Esophagus muscularis mucosa (tissue), 4 donors: ENCODE measurements around the gene EID2. TPM values are rescaled to one million over a fixed set of nuclear protein-coding genes. Genes with fewer than 3 reads are reported as not detected.

ENCODE experiments used
- DNase-seq: peaks from one replicate; pipeline ENCODE4 v3.0.0-alpha.2; 2017; ENCODE audit errors: extremely low spot score
- H3K27ac ChIP-seq, 4 donors: fragments of 200-600 bp; sonication (generic); replicated peaks in 1 of 4; 1 replicate in 3 of 4; 2 replicates in 1 of 4; pipeline ENCODE4 v1.5.1; 2016 to 2019; ENCODE audit warnings: mild to moderate bottlenecking in 1 of 4
- H3K27me3 ChIP-seq, 4 donors: fragments of 200-600 bp; sonication (generic); one replicate each; pipeline versions ENCODE4 v1.5.1 to v1.6.0; 2016 to 2019
- H3K36me3 ChIP-seq, 4 donors: fragments of 200-600 bp; sonication (generic); one replicate each; pipeline ENCODE4 v1.5.1; 2016 to 2019
- H3K4me1 ChIP-seq, 4 donors: fragments of 200-600 bp; sonication (generic); one replicate each; pipeline ENCODE4 v1.5.1; 2016 to 2019
- H3K4me3 ChIP-seq, 4 donors: fragments of 200-600 bp; sonication (generic); 1 replicate in 2 of 4; 2 replicates in 2 of 4; pipeline ENCODE4 v1.5.1; 2016 to 2019; ENCODE audit warnings: mild to moderate bottlenecking in 4 of 4, moderate library complexity in 1 of 4
- H3K9me3 ChIP-seq, 4 donors: fragments of 200-600 bp; sonication (generic); 1 replicate in 3 of 4; 2 replicates in 1 of 4; pipeline ENCODE4 v1.5.1; 2016 to 2019
- EP300 ChIP-seq: sonication (generic); formaldehyde crosslinking; IDR thresholded peaks from one replicate; pipeline ENCODE4 v1.6.1; 2017; ENCODE audit warnings: antibody characterized with exemption
- POLR2A ChIP-seq: fragments of 450-650 bp; IDR thresholded peaks from one replicate; pipeline ENCODE4 v1.6.1; 2017; ENCODE audit warnings: antibody characterized with exemption, moderate library complexity, mild to moderate bottlenecking, low read depth
- POLR2AphosphoS5 ChIP-seq, 2 donors: sonication (generic); formaldehyde crosslinking; IDR thresholded peaks; one replicate each; pipeline ENCODE4 v1.6.1; 2017; ENCODE audit warnings: antibody characterized with exemption in 2 of 2
- WGBS: methylation state at CpG from one replicate; pipeline ENCODE4 v1.1.5; 2018; 5-methylcytosine and 5-hydroxymethylcytosine counted together
- intact Hi-C: fragments of 100-400 bp; cut with DNase I; formaldehyde crosslinking; loops from one replicate; pipeline ENCODE4 v1.15.1; 2023
- total RNA-seq, 4 donors: library from RNA; depleted of rRNA; stranded (reverse); fragments of >200 nt; gene quantifications; one replicate each; pipeline versions ENCODE4 v1.1.0 to v1.2.1, GENCODE V29; 2016
- TF ChIP-seq, protein P1 (sequence below), 3 experiments: fragments of 200-600 bp in 2 of 3; fragments of 450-650 bp in 1 of 3; sonication (generic) in 2 of 3; IDR thresholded peaks; one replicate each; pipeline ENCODE4 v1.5.1; 2017 to 2019; ENCODE audit warnings: antibody characterized with exemption in 3 of 3, mild to moderate bottlenecking in 2 of 3, moderate library complexity in 1 of 3

Gene EID2
- total RNA-seq, 4 donors from 2014 or later, result 13.9 to 26.4 (median 18.9) TPM

DNA sequence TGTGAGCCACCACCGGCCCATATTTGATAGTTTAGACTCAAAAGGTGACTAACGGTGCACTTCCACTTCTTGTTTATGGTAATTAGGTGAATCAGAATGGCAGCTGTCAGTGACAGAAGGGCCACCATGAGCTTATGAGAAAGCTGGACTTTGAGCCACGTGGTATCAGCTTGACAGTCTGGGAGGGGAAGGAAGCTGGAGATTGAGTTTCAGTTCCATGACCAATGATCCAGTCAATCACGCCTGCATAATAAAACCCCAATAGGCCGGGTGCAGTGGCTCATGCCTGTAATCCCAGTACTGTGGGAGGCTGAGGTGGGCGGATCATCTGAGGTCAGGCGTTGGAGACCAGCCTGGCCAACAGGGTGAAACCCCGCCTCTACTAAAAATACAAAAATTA, 15.5 kb downstream of the EID2 start:
- intact Hi-C loops, result no loop called here
- no peak overlapping the region for H3K4me3 ChIP-seq
- no peaks in the 10 kb centered on the region for H3K4me1 ChIP-seq
- 79% methylated on average over 8 of the region's 8 CpGs for WGBS
- DNase-seq, result no peak
- peaks cover 0 to 16% (median 0%) of the 10 kb centered on the region in 4 donors for H3K36me3 ChIP-seq
- no peaks in the 10 kb centered on the region for H3K9me3 ChIP-seq
- TF ChIP-seq POLR2A (no peak), EP300 (no peak), POLR2AphosphoS5 (IDR thresholded peaks at IDR 0.05) (no peak)
- TF ChIP-seq, protein P1, sequence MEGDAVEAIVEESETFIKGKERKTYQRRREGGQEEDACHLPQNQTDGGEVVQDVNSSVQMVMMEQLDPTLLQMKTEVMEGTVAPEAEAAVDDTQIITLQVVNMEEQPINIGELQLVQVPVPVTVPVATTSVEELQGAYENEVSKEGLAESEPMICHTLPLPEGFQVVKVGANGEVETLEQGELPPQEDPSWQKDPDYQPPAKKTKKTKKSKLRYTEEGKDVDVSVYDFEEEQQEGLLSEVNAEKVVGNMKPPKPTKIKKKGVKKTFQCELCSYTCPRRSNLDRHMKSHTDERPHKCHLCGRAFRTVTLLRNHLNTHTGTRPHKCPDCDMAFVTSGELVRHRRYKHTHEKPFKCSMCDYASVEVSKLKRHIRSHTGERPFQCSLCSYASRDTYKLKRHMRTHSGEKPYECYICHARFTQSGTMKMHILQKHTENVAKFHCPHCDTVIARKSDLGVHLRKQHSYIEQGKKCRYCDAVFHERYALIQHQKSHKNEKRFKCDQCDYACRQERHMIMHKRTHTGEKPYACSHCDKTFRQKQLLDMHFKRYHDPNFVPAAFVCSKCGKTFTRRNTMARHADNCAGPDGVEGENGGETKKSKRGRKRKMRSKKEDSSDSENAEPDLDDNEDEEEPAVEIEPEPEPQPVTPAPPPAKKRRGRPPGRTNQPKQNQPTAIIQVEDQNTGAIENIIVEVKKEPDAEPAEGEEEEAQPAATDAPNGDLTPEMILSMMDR (IDR thresholded peaks at IDR 0.05), result no peak
- no peak overlapping the region for H3K27ac ChIP-seq
- H3K27me3 ChIP-seq, result no peaks in the 10 kb centered on the region

DNA sequence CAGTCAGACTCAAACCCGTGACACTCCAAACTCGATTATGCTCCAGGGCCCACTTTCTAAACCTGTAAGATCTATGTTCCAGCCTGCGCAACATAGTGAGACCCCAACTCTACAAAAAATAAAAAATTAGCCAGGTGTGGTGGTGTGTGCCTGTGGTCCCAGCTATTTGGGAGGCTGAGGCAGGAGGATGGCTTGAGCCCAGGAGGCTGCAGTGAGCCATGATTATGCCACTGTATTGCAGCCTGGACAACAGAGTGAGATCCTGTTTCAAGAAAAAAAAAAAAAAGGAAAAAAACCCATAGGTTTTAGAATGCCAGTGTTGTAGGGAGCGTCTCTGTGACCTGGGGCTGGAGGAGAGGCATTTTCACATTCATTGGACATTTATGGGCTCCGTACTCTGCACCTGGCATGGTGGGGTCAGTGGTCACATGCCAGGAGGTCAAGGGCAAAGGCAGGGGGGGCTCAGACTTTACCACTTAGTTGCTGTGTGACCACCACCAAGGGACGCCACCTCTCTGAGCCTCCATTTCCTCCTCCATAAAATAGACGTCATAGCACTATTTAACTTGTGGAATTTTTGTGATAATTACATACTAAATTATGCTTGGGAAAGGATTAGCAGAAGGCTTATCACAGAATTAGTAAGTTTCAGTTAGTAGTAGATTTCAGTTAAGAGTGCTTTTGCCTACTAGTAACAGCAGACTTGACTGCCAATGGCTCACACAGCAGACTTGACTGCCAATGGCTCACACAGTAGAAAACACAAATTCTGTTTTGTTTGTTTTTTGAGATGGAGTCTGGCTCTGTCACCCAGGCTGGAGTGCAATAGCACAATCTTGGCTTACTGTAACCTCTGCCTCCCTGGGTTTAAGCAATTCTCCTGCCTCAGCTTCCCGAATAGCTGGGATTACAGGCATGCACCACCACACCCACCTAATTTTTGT, 19.1 kb downstream of the EID2 start:
- TF ChIP-seq POLR2A (no peak), POLR2AphosphoS5 (IDR thresholded peaks at IDR 0.05) (no peak), EP300 (no peak)
- TF ChIP-seq, protein P1 (IDR thresholded peaks at IDR 0.05), result no peak
- Histone ChIP-seq H3K36me3 (peaks cover 0 to 8% (median 0%) of the 10 kb centered on the region in 4 donors), H3K27me3 (peaks cover 0 to 18% (median 5%) of the 10 kb centered on the region in 4 donors), H3K4me1 (peaks cover 0 to 5% (median 2%) of the 10 kb centered on the region in 4 donors), H3K4me3 (no peak overlapping the region), H3K9me3 (no peaks in the 10 kb centered on the region), H3K27ac (no peak overlapping the region)
- 87% methylated on average over 8 of the region's 8 CpGs for WGBS
- no peak for DNase-seq
- intact Hi-C loops, result no loop called here

DNA sequence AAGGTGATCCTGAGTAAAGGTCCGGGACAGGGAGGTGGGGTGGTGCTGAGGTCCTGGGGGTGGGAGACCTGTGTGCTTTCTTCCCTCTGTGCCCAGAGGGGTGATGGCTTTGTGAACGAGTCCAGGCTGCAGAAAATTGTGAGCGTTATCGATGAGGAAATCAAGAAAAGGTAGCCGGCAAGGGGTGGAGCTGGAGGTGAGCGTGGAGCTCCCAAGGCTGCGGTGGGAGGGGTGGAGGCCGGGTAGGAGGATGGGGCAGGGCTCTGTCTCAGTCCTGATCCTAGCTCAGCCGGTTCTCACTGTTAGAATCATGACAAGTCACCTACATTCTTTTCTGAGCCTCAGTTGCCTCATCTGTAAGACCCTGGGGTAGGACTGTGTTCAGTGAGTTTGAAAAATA, 21.0 kb downstream of the EID2 start:
- DNase-seq, result no peak
- Histone ChIP-seq H3K4me1 (peaks cover 10 to 19% (median 17%) of the 10 kb centered on the region in 4 donors), H3K9me3 (no peaks in the 10 kb centered on the region), H3K36me3 (no peaks in the 10 kb centered on the region), H3K4me3 (no peak overlapping the region), H3K27me3 (peaks cover 0 to 37% (median 22%) of the 10 kb centered on the region in 4 donors), H3K27ac (no peak overlapping the region)
- no peak for TF ChIP-seq POLR2A
- TF ChIP-seq, protein P1 (IDR thresholded peaks at IDR 0.05), result no peak
- no peak for TF ChIP-seq EP300
- no peak for TF ChIP-seq POLR2AphosphoS5 (IDR thresholded peaks at IDR 0.05)
- intact Hi-C loops, result no loop called here
- WGBS, result 68% methylated on average over 9 of the region's 9 CpGs

DNA sequence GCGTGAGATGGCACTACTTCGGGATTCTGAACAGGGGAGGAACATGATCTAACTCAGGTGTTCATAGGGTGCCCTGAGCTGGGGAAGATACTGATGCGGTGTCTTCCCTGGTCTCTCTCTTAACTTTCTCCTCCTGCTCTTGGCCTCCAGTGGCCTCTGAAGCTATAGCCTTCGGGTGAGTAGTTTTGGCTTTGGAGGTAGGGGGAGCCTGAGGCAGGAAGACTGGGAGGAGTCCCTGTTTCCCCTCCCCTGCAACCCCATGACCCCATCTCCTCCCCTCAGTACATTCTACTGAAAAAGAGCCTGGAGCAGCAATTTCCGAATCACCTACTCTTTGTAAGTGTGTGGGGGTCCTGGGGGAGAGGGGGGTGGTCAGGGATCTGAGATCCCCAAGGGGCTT, 21.5 kb downstream of the EID2 start:
- peaks cover 10 to 19% (median 17%) of the 10 kb centered on the region in 4 donors for H3K4me1 ChIP-seq
- H3K9me3 ChIP-seq, result no peaks in the 10 kb centered on the region
- no peak for DNase-seq
- H3K4me3 ChIP-seq, result no peak overlapping the region
- no peak overlapping the region for H3K27ac ChIP-seq
- H3K36me3 ChIP-seq, result no peaks in the 10 kb centered on the region
- intact Hi-C loops, result no loop called here
- peaks cover 0 to 42% (median 23%) of the 10 kb centered on the region in 4 donors for H3K27me3 ChIP-seq
- TF ChIP-seq POLR2AphosphoS5 (IDR thresholded peaks at IDR 0.05) (no peak), EP300 (no peak), POLR2A (no peak)
- TF ChIP-seq, protein P1 (IDR thresholded peaks at IDR 0.05), result no peak
- WGBS, result 63% methylated on average over 5 of the region's 5 CpGs
